ENCODE results near the gene OR6N1.

Gene OR6N1

GRCh38 chr1:158771950-158772866, at the start of gene OR6N1:
Gene OR6N1 (minus strand): TSS chr1:158772195. CDS start chr1:158766682, 5,513 bp downstream.
- no peak for DNase-seq

GRCh38 chr1:158821723-158822122, 49.7 kb upstream of the OR6N1 start:
- no peak for DNase-seq

GRCh38 chr1:158819461-158820443, 47.8 kb upstream of the OR6N1 start:
- no peak for DNase-seq

- no peak for DNase-seq
Observed at GRCh38 chr1:158818975-158819431, 47.0 kb upstream of the OR6N1 start.

- no peak for DNase-seq
Observed at GRCh38 chr1:158818560-158818959, 46.6 kb upstream of the OR6N1 start.

GRCh38 chr1:158814970-158815369, 43.0 kb upstream of the OR6N1 start:
- no peak for DNase-seq

GRCh38 chr1:158813164-158813563, 41.2 kb upstream of the OR6N1 start:
- DNase-seq, result no peak

GRCh38 chr1:158812336-158812735, 40.3 kb upstream of the OR6N1 start:
- no peak for DNase-seq

- DNase-seq, result no peak
Observed at GRCh38 chr1:158810311-158810710, 38.3 kb upstream of the OR6N1 start.

GRCh38 chr1:158809862-158810261, 37.9 kb upstream of the OR6N1 start:
- DNase-seq, result no peak

- DNase-seq, result no peak
Observed at GRCh38 chr1:158809256-158809655, 37.3 kb upstream of the OR6N1 start.

- DNase-seq, result no peak
Observed at GRCh38 chr1:158806916-158807536, 35.0 kb upstream of the OR6N1 start.

- no peak for DNase-seq
Observed at GRCh38 chr1:158803678-158804077, 31.7 kb upstream of the OR6N1 start.

GRCh38 chr1:158801396-158801795, 29.4 kb upstream of the OR6N1 start:
- DNase-seq, result no peak

- DNase-seq, result no peak
Observed at GRCh38 chr1:158800526-158800925, 28.5 kb upstream of the OR6N1 start.

GRCh38 chr1:158799689-158800088, 27.7 kb upstream of the OR6N1 start:
- no peak for DNase-seq

- no peak for DNase-seq
Observed at GRCh38 chr1:158798531-158798930, 26.5 kb upstream of the OR6N1 start.

- DNase-seq, result no peak
Observed at GRCh38 chr1:158794247-158794646, 22.3 kb upstream of the OR6N1 start.

- DNase-seq, result peak; percentile 28
Observed at GRCh38 chr1:158793604-158794003, 21.6 kb upstream of the OR6N1 start.

- DNase-seq, result no peak
Observed at GRCh38 chr1:158781104-158781503, 9.1 kb upstream of the OR6N1 start, which contains the start of gene OR6N2. Gene OR6N2 (minus strand): TSS chr1:158781204. CDS start chr1:158777635, 3,569 bp downstream.

- no peak for DNase-seq
Observed at GRCh38 chr1:158754420-158754819, 17.6 kb downstream of the OR6N1 start, which contains the start of gene OR6K6. Gene OR6K6 (plus strand): TSS chr1:158754720. CDS start chr1:158754888, 168 bp downstream.

GRCh38 chr1:158752155-158752712, 19.8 kb downstream of the OR6N1 start:
- DNase-seq, result no peak
